IMR-90 (cell line): ENCODE results near the gene TEX2. TPM values are rescaled to one million over a fixed set of nuclear protein-coding genes. Genes with fewer than 3 reads are reported as not detected.

Experiments used
- ATAC-seq: fragments of 200-7000 bp; cut with Tn5 transposase; 2 replicates; pipeline ENCODE4 v1.9.1; 2020; ENCODE audit warnings: low read depth, mild to moderate bottlenecking, moderate library complexity
- BruUV-seq: library from RNA; stranded (reverse); fragments of 400-500 nt; replicated peaks from 2 replicates; lab custom pipeline; 2021; lab: Mats Ljungman, UMichigan
- CTCF ChIA-PET: fragments of 300-600 bp; formaldehyde crosslinking; extraction: SDS; loops from one replicate; lab custom pipeline; 2021; ENCODE audit warnings: antibody characterized with exemption; lab: Yijun Ruan, JAX
- POLR2A ChIA-PET: fragments of 300-600 bp; sonication (Branson Sonifier 250); formaldehyde crosslinking; loops from one replicate; lab custom pipeline; 2022; ENCODE audit warnings: antibody characterized with exemption; ENCODE audit not compliant: unreplicated experiment; lab: Charles Lee
- DNase-seq: peaks from one replicate; pipeline ENCODE4 v3.0.0; 2013
- H2AFZ ChIP-seq: replicated peaks from 2 replicates; pipeline ENCODE3; 2013; ENCODE audit warnings: low read length, mild to moderate bottlenecking; ENCODE audit not compliant: poor library complexity
- H2AK5ac ChIP-seq: 2 replicates; pipeline ENCODE4 v1.6.1; 2013; ENCODE audit warnings: low read depth, low read length, inconsistent platforms
- H2AK9ac ChIP-seq: replicated peaks from 2 replicates; pipeline ENCODE3; 2013; ENCODE audit warnings: mild to moderate bottlenecking, low read depth, low read length, moderate library complexity; ENCODE audit not compliant: poor library complexity
- H2BK120ac ChIP-seq: 2 replicates; pipeline ENCODE4 v1.6.1; 2013; ENCODE audit warnings: low read depth, low read length, inconsistent platforms
- H2BK15ac ChIP-seq: 3 replicates; pipeline ENCODE4 v1.6.1; 2013; ENCODE audit warnings: low read depth, low read length, inconsistent platforms
- H2BK20ac ChIP-seq: 2 replicates; pipeline ENCODE4 v1.6.1; 2013; ENCODE audit warnings: low read depth, mild to moderate bottlenecking, inconsistent platforms, low read length, moderate library complexity
- H2BK5ac ChIP-seq: 2 replicates; pipeline ENCODE4 v1.6.1; 2013; ENCODE audit warnings: mild to moderate bottlenecking, low read depth, low read length, inconsistent platforms; ENCODE audit not compliant: poor library complexity, severe bottlenecking
- H3K14ac ChIP-seq: replicated peaks from 2 replicates; pipeline ENCODE4 v1.6.1; 2013; ENCODE audit warnings: low read depth, low read length, inconsistent platforms
- H3K18ac ChIP-seq: 2 replicates; pipeline ENCODE4 v1.6.1; 2013; ENCODE audit warnings: low read depth, low read length, control low read depth
- H3K23ac ChIP-seq: 2 replicates; pipeline ENCODE4 v1.6.1; 2013; ENCODE audit warnings: low read depth, low read length, inconsistent platforms
- H3K27ac ChIP-seq: 2 replicates; pipeline ENCODE4 v1.5.1; 2013; ENCODE audit warnings: mild to moderate bottlenecking, control low read depth, low read length; ENCODE audit not compliant: insufficient read depth
- H3K27me3 ChIP-seq: 2 replicates; pipeline ENCODE4 v1.6.1; 2013; ENCODE audit warnings: low read length; ENCODE audit not compliant: control insufficient read depth, insufficient read depth
- H3K36me3 ChIP-seq: 2 replicates; pipeline ENCODE4 v1.6.1; 2013; ENCODE audit warnings: low read length, mixed read lengths; ENCODE audit not compliant: control insufficient read depth, insufficient read depth
- H3K4ac ChIP-seq: 2 replicates; pipeline ENCODE4 v1.6.1; 2013; ENCODE audit warnings: low read depth, low read length, inconsistent platforms
- H3K4me1 ChIP-seq: 2 replicates; pipeline ENCODE4 v1.6.1; 2013; ENCODE audit warnings: low read length, mixed read lengths; ENCODE audit not compliant: control insufficient read depth, insufficient read depth
- H3K4me2 ChIP-seq: 2 replicates; pipeline ENCODE4 v1.6.1; 2013; ENCODE audit warnings: low read depth, mild to moderate bottlenecking, control low read depth, low read length, moderate library complexity
- H3K4me3 ChIP-seq: 2 replicates; pipeline ENCODE4 v1.5.1; 2013; ENCODE audit warnings: low read depth, mild to moderate bottlenecking, control low read depth, low read length, moderate library complexity; ENCODE audit not compliant: insufficient read depth
- H3K56ac ChIP-seq: 2 replicates; pipeline ENCODE4 v1.6.1; 2013; ENCODE audit warnings: low read length, inconsistent platforms; ENCODE audit not compliant: insufficient read depth; ENCODE audit errors: extremely low read depth
- H3K79me1 ChIP-seq, 2 experiments: 2 replicates each; pipeline ENCODE4 v1.6.1; 2013; ENCODE audit warnings: low read length in 2 of 2, inconsistent platforms in 1 of 2, low read depth in 1 of 2
- H3K9ac ChIP-seq: 2 replicates; pipeline ENCODE4 v1.6.1; 2013; ENCODE audit warnings: low read depth, low read length, control low read depth
- H3K9me1 ChIP-seq: 2 replicates; pipeline ENCODE4 v1.6.1; 2013; ENCODE audit warnings: low read length, inconsistent platforms; ENCODE audit not compliant: insufficient read depth
- H3K9me3 ChIP-seq: 2 replicates; pipeline ENCODE4 v1.6.1; 2013; ENCODE audit warnings: low read length; ENCODE audit not compliant: control insufficient read depth, insufficient read depth
- H4K20me1 ChIP-seq: 2 replicates; pipeline ENCODE4 v1.6.1; 2013; ENCODE audit warnings: low read length, inconsistent platforms; ENCODE audit not compliant: insufficient read depth
- H4K5ac ChIP-seq: 2 replicates; pipeline ENCODE4 v1.6.1; 2013; ENCODE audit warnings: mild to moderate bottlenecking, low read depth, low read length, control low read depth
- H4K8ac ChIP-seq, 2 experiments: 2 replicates each; pipeline ENCODE4 v1.6.1; 2013; ENCODE audit warnings: low read depth in 2 of 2, low read length in 2 of 2, control low read depth in 1 of 2, inconsistent platforms in 1 of 2
- H4K91ac ChIP-seq: 2 replicates; pipeline ENCODE4 v1.6.1; 2013; ENCODE audit warnings: low read depth, low read length, inconsistent platforms; ENCODE audit not compliant: insufficient read depth
- BHLHE40 ChIP-seq: fragments of 150-350 bp; IDR thresholded peaks from 2 replicates; pipeline ENCODE4 v1.6.1; 2016; ENCODE audit warnings: mild to moderate bottlenecking, low read depth, low read length
- CHD1 ChIP-seq: IDR thresholded peaks from 2 replicates; pipeline ENCODE4 v1.6.1; 2012; ENCODE audit warnings: low read depth, low read length, improper control_type of control experiment
- ELK1 ChIP-seq: fragments of 150-350 bp; IDR thresholded peaks from 2 replicates; pipeline ENCODE4 v1.6.1; 2016; ENCODE audit warnings: low read depth, mild to moderate bottlenecking, low read length, moderate library complexity, borderline replicate concordance
- FOS ChIP-seq: fragments of 150-350 bp; IDR thresholded peaks from 2 replicates; pipeline ENCODE4 v1.6.1; 2016; ENCODE audit warnings: low read depth, low read length
- MAFK ChIP-seq: IDR thresholded peaks from 2 replicates; pipeline ENCODE4 v1.6.1; 2012; ENCODE audit warnings: low read depth, low read length, improper control_type of control experiment
- MAZ ChIP-seq: IDR thresholded peaks from 2 replicates; pipeline ENCODE4 v1.6.1; 2012; ENCODE audit warnings: low read depth, mild to moderate bottlenecking, low read length, improper control_type of control experiment, moderate library complexity, borderline replicate concordance
- MXI1 ChIP-seq: IDR thresholded peaks from 2 replicates; pipeline ENCODE4 v1.6.1; 2012; ENCODE audit warnings: low read depth, mild to moderate bottlenecking, low read length, moderate library complexity, borderline replicate concordance
- NFE2L2 ChIP-seq: fragments of 150-350 bp; IDR thresholded peaks from 2 replicates; pipeline ENCODE4 v1.6.1; 2016; ENCODE audit warnings: low read depth, mild to moderate bottlenecking, low read length
- POLR2A ChIP-seq: IDR thresholded peaks from 2 replicates; pipeline ENCODE4 v1.6.1; 2012; ENCODE audit warnings: mild to moderate bottlenecking, low read depth, low read length
- RAD21 ChIP-seq: IDR thresholded peaks from 2 replicates; pipeline ENCODE4 v1.6.1; 2012; ENCODE audit warnings: low read length, improper control_type of control experiment
- RCOR1 ChIP-seq: IDR thresholded peaks from 2 replicates; pipeline ENCODE4 v1.6.1; 2012; ENCODE audit warnings: mild to moderate bottlenecking, low read length, improper control_type of control experiment; ENCODE audit not compliant: insufficient replicate concordance
- RFX5 ChIP-seq: IDR thresholded peaks from 2 replicates; pipeline ENCODE4 v1.8.0; 2012; ENCODE audit warnings: low read depth, mild to moderate bottlenecking, low read length, moderate library complexity
- SMC3 ChIP-seq: fragments of 150-350 bp; IDR thresholded peaks from 2 replicates; pipeline ENCODE4 v1.6.1; 2016; ENCODE audit warnings: low read depth, mild to moderate bottlenecking, antibody characterized with exemption, low read length, moderate library complexity
- USF2 ChIP-seq: fragments of 150-350 bp; IDR thresholded peaks from 2 replicates; pipeline ENCODE4 v1.6.1; 2017; ENCODE audit warnings: mild to moderate bottlenecking, antibody characterized with exemption, low read length, low read depth
- whole genome bisulfite sequencing, 2 experiments: methylation state at CpG; one replicate each; pipeline versions ENCODE4 v1.1.5 to v1.1.7; 2013; ENCODE audit warnings: missing lambda C conversion rate in 2 of 2; ENCODE audit not compliant: insufficient read length in 1 of 2; ENCODE audit errors: extremely low coverage in 2 of 2; 5-methylcytosine and 5-hydroxymethylcytosine counted together
- dilution Hi-C: fragments of 300-500 bp; cut with HindIII; formaldehyde crosslinking; loops from one replicate; pipeline ENCODE4 v1.14.3; 2018; ENCODE audit warnings: low sequenced_read_pairs; ENCODE audit not compliant: unreplicated experiment
- in situ Hi-C: fragments of 300-500 bp; cut with MboI; formaldehyde crosslinking; loops from 3 replicates; pipeline ENCODE4 v1.14.3; 2019; ENCODE audit warnings: low sequenced_read_pairs, inconsistent platforms, mixed read lengths
- intact Hi-C: fragments of 100-400 bp; cut with micrococcal nuclease; formaldehyde crosslinking; loops from 2 replicates; pipeline ENCODE4 v1.10.0; 2022
- polyA plus RNA-seq, 3 experiments: library from polyadenylated mRNA; depleted of rRNA; stranded (reverse); fragments of >200 nt; gene quantifications; 2 replicates each; pipeline ENCODE4 v1.2.3, GENCODE V29; 2012; ENCODE audit warnings: low replicate concordance in 1 of 3
- total RNA-seq: library from RNA; depleted of rRNA; stranded (reverse); fragments of >200 nt; gene quantifications from 2 replicates; pipeline ENCODE4 v1.2.3, GENCODE V29; 2012
- TF ChIP-seq, protein P1 (sequence below): conservative IDR thresholded peaks from 2 replicates; pipeline ENCODE4 v1.5.1; 2012; ENCODE audit warnings: mild to moderate bottlenecking, low read depth, low read length, improper control_type of control experiment

Gene TEX2
- total and polyA plus RNA-seq, 2 of the 4 experiments (the other 2 are of a cell fraction), result 18.2 to 21.9 TPM

DNA sequence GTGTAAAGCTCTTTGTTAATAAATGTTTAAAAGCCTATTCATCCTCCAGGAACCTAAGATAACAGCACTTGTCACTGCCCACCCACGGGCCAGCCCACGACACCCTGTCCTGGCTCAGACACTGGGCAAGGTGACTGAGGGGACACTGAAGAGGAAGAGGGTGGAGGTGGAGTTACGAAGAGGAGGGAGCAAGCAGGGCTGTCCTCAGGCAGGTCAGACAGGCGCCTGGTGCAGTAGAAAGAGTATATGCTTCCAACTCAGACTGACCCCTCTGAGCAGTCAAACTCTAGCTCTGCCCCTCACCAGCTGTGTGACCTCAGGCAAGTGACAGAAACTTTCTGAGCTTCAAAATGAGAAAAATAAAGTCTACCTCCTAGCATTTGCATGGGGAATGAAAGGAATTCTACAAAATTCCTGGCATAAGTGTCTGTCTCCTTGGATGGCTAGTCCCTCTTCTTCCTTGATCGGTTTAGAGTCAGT, 22.8 kb downstream of the TEX2 start:
- Histone ChIP-seq H3K18ac (peak overlapping the region; percentile 66), H3K79me1 (peaks cover 26 to 50% of the 10 kb centered on the region in 2 experiments; a peak in 3 of 4 replicates), H2AFZ (no peak overlapping the region), H2BK5ac (peak overlapping the region; percentile 62), H3K9me3 (no peaks in the 10 kb centered on the region), H3K27ac (peak overlapping the region; percentile 76), H4K91ac (peak overlapping the region; percentile 53), H3K4me1 (peaks cover 17% of the 10 kb centered on the region), H3K14ac (peak overlapping the region; percentile 61; the same call in 1 of the 2 replicates), H3K56ac (peak overlapping the region; percentile 18; the same call in 1 of the 2 replicates), H3K9me1 (peaks cover 9% of the 10 kb centered on the region), H3K4ac (peak overlapping the region; percentile 87), H3K4me2 (peak overlapping the region; percentile 69), H4K5ac (peak overlapping the region; percentile 19; the same call in 1 of the 2 replicates), H2AK5ac (peak overlapping the region; percentile 91), H2BK20ac (peak overlapping the region; percentile 79), H3K36me3 (no peaks in the 10 kb centered on the region), H2AK9ac (peak overlapping the region; percentile 60), H4K20me1 (peaks cover 13% of the 10 kb centered on the region), H2BK120ac (peak overlapping the region; percentile 79), H3K4me3 (no peak overlapping the region), H3K27me3 (no peaks in the 10 kb centered on the region), H4K8ac (peak overlapping the region in 1 of 2 experiments; percentile 16; a peak in 2 of 4 replicates), H3K23ac (peak overlapping the region; percentile 86), H3K9ac (0 out of 2 replicates have a peak overlapping the region, but pooled peaks have one; percentile 30), H2BK15ac (0 out of 3 replicates have a peak overlapping the region, but pooled peaks have one; percentile 67)
- BruUV-seq, result no TSS peak
- ATAC-seq, result peak; percentile 48
- in situ Hi-C loops (no loop called here), dilution Hi-C loops (no loop called here), intact Hi-C loops (loop anchor here (1.0 kb wide), 1 partner anchor 93 kb away; no protein-coding TSS in a partner anchor)
- no CpG with 5 or more reads among the region's 5 CpGs for WGBS, 2 experiments
- DNase-seq, result peak; percentile 21
- ChIA-PET POLR2A (no interaction called here), CTCF (interaction anchor here (1.0 to 1.5 kb wide), 3 partner anchors 10 to 24 kb away, joined by 3 to 4 read pairs (median 3); no protein-coding TSS in a partner anchor)
- TF ChIP-seq, protein P1, sequence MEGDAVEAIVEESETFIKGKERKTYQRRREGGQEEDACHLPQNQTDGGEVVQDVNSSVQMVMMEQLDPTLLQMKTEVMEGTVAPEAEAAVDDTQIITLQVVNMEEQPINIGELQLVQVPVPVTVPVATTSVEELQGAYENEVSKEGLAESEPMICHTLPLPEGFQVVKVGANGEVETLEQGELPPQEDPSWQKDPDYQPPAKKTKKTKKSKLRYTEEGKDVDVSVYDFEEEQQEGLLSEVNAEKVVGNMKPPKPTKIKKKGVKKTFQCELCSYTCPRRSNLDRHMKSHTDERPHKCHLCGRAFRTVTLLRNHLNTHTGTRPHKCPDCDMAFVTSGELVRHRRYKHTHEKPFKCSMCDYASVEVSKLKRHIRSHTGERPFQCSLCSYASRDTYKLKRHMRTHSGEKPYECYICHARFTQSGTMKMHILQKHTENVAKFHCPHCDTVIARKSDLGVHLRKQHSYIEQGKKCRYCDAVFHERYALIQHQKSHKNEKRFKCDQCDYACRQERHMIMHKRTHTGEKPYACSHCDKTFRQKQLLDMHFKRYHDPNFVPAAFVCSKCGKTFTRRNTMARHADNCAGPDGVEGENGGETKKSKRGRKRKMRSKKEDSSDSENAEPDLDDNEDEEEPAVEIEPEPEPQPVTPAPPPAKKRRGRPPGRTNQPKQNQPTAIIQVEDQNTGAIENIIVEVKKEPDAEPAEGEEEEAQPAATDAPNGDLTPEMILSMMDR, result no peak
- TF ChIP-seq FOS, result no peak
- TF ChIP-seq SMC3, result no peak
- TF ChIP-seq RFX5, result no peak
- no peak for TF ChIP-seq MXI1
- no peak for TF ChIP-seq POLR2A
- no peak for TF ChIP-seq CHD1
- TF ChIP-seq BHLHE40, result no peak
- no peak for TF ChIP-seq USF2
- no peak for TF ChIP-seq RCOR1
- no peak for TF ChIP-seq RAD21
- no peak for TF ChIP-seq ELK1
- TF ChIP-seq MAZ, result no peak
- TF ChIP-seq MAFK, result no peak
- no peak for TF ChIP-seq NFE2L2
